Neutrophil (primary cell): ENCODE data around the gene TUBGCP5.

Source experiments
- H3K27ac ChIP-seq: fragments of 200-600 bp; sonication (generic); 2 replicates; pipeline ENCODE4 v1.5.1; 2016; ENCODE audit warnings: mild to moderate bottlenecking, moderate library complexity
- H3K27me3 ChIP-seq: fragments of 200-600 bp; sonication (generic); 2 replicates; pipeline ENCODE4 v1.6.0; 2016; ENCODE audit warnings: mild to moderate bottlenecking
- H3K36me3 ChIP-seq: fragments of 200-600 bp; sonication (generic); 2 replicates; pipeline ENCODE4 v1.5.1; 2017
- H3K4me1 ChIP-seq, 2 experiments: fragments of 200-600 bp in 1 of 2; sonication (generic) in 1 of 2; 1 replicate in 1 of 2; 2 replicates in 1 of 2; pipeline versions ENCODE4 v1.5.1 to v1.6.1; 2013 to 2016; ENCODE audit warnings: low read depth in 1 of 2, low read length in 1 of 2, mild to moderate bottlenecking in 1 of 2, moderate library complexity in 1 of 2; ENCODE audit not compliant: control insufficient read depth in 1 of 2, insufficient read depth in 1 of 2
- H3K4me3 ChIP-seq, 2 experiments: fragments of 200-600 bp in 1 of 2; sonication (generic) in 1 of 2; 1 replicate in 1 of 2; 2 replicates in 1 of 2; pipeline ENCODE4 v1.5.1; 2013 to 2016; ENCODE audit warnings: low read depth in 1 of 2, low read length in 1 of 2, mild to moderate bottlenecking in 1 of 2, moderate library complexity in 1 of 2
- H3K9me3 ChIP-seq: fragments of 200-600 bp; sonication (generic); 2 replicates; pipeline ENCODE4 v1.5.1; 2016
- CTCF ChIP-seq: fragments of 200-600 bp; sonication (generic); IDR thresholded peaks from 2 replicates; pipeline ENCODE4 v1.5.1; 2016; ENCODE audit warnings: antibody characterized with exemption

Gene TUBGCP5

GRCh38 chr15:22954326-22954725 is 85.0 kb downstream of the TUBGCP5 start:
- no peaks in the 10 kb centered on the region for H3K9me3 ChIP-seq
- H3K27me3 ChIP-seq: no peaks in the 10 kb centered on the region
- H3K4me1 ChIP-seq: peaks cover under 1 to 3% of the 10 kb centered on the region in 2 experiments
- no peak overlapping the region for H3K27ac ChIP-seq
- H3K4me3 ChIP-seq: no peak overlapping the region
- H3K36me3 ChIP-seq: no peaks in the 10 kb centered on the region
- TF ChIP-seq CTCF: no peak

GRCh38 chr15:22952796-22953579 is 86.4 kb downstream of the TUBGCP5 start:
- TF ChIP-seq CTCF: no peak
- H3K4me3 ChIP-seq: no peak overlapping the region
- no peaks in the 10 kb centered on the region for H3K36me3 ChIP-seq
- no peaks in the 10 kb centered on the region for H3K27me3 ChIP-seq
- no peak overlapping the region for H3K27ac ChIP-seq
- peaks cover 6 to 7% of the 10 kb centered on the region in 2 experiments for H3K4me1 ChIP-seq
- no peaks in the 10 kb centered on the region for H3K9me3 ChIP-seq

- Histone ChIP-seq H3K27ac (no peak overlapping the region), H3K4me1 (peaks cover 6 to 7% of the 10 kb centered on the region in 2 experiments), H3K9me3 (no peaks in the 10 kb centered on the region), H3K4me3 (no peak overlapping the region), H3K36me3 (no peaks in the 10 kb centered on the region), H3K27me3 (no peaks in the 10 kb centered on the region)
- TF ChIP-seq CTCF: no peak
Measured at GRCh38 chr15:22951381-22952280, 87.7 kb downstream of the TUBGCP5 start.

- peaks cover 6 to 7% of the 10 kb centered on the region in 2 experiments for H3K4me1 ChIP-seq
- TF ChIP-seq CTCF: no peak
Measured at GRCh38 chr15:22951031-22951380, 88.4 kb downstream of the TUBGCP5 start.

GRCh38 chr15:22950256-22950990 is 88.9 kb downstream of the TUBGCP5 start:
- H3K27ac ChIP-seq: no peak overlapping the region
- no peaks in the 10 kb centered on the region for H3K36me3 ChIP-seq
- H3K4me3 ChIP-seq: no peak overlapping the region
- no peaks in the 10 kb centered on the region for H3K9me3 ChIP-seq
- peaks cover 6 to 7% of the 10 kb centered on the region in 2 experiments for H3K4me1 ChIP-seq
- no peaks in the 10 kb centered on the region for H3K27me3 ChIP-seq
- no peak for TF ChIP-seq CTCF

More at GRCh38 chr15:22951031-22951380, 88.4 kb downstream of the TUBGCP5 start:
- H3K4me3 ChIP-seq: no peak overlapping the region
- H3K36me3 ChIP-seq: no peaks in the 10 kb centered on the region
- H3K27me3 ChIP-seq: no peaks in the 10 kb centered on the region
- H3K9me3 ChIP-seq: no peaks in the 10 kb centered on the region
- H3K27ac ChIP-seq: no peak overlapping the region
